Heart left ventricle (tissue), 16 donors: Measurements from ENCODE around the gene CRACR2A. TPM values are rescaled to one million over a fixed set of nuclear protein-coding genes. Genes with fewer than 3 reads are reported as not detected.

ENCODE experiments used
- ATAC-seq, 4 donors: fragments of 200-7000 bp; cut with Tn5 transposase; one replicate each; pipeline ENCODE4 v1.9.1; 2020 to 2022; ENCODE audit warnings: moderate library complexity in 4 of 4, mild to moderate bottlenecking in 3 of 4, moderate number of reproducible peaks in 1 of 4
- DNase-seq, 5 donors: peaks; one replicate each; pipeline ENCODE4 v3.0.0-alpha.2; 2020
- H3K27ac ChIP-seq, 12 donors: fragments of 200-600 bp; sonication (generic) in 4 of 12; one replicate each; pipeline versions ENCODE4 v1.5.0 to v1.8.0; 2016 to 2022; ENCODE audit warnings: mild to moderate bottlenecking in 2 of 12
- H3K27me3 ChIP-seq, 9 donors: fragments of 200-600 bp; sonication (generic) in 2 of 9; one replicate each; pipeline versions ENCODE4 v1.5.1 to v1.8.0; 2016 to 2022; ENCODE audit warnings: mild to moderate bottlenecking in 3 of 9
- H3K36me3 ChIP-seq, 9 donors: fragments of 200-600 bp; sonication (generic) in 2 of 9; one replicate each; pipeline versions ENCODE4 v1.5.0 to v1.8.0; 2018 to 2022; ENCODE audit warnings: mild to moderate bottlenecking in 2 of 9
- H3K4me1 ChIP-seq, 12 donors: fragments of 200-600 bp; sonication (generic) in 4 of 12; one replicate each; pipeline versions ENCODE4 v1.5.0 to v1.8.0; 2016 to 2022; ENCODE audit warnings: mild to moderate bottlenecking in 3 of 12
- H3K4me3 ChIP-seq, 12 donors: fragments of 200-600 bp; sonication (generic) in 4 of 12; one replicate each; pipeline versions ENCODE4 v1.5.0 to v1.8.0; 2017 to 2022; ENCODE audit warnings: mild to moderate bottlenecking in 9 of 12, moderate library complexity in 4 of 12
- H3K9me3 ChIP-seq, 12 donors: fragments of 200-600 bp; sonication (generic) in 4 of 12; one replicate each; pipeline versions ENCODE4 v1.5.0 to v1.8.0; 2016 to 2022; ENCODE audit warnings: mild to moderate bottlenecking in 1 of 12
- CTCF ChIP-seq, 12 donors: fragments of 200-600 bp; sonication (generic) in 4 of 12; IDR thresholded peaks; one replicate each; pipeline versions ENCODE4 v1.5.0 to v1.8.0; 2018 to 2022; ENCODE audit warnings: antibody characterized with exemption in 12 of 12, mild to moderate bottlenecking in 5 of 12
- POLR2A ChIP-seq, 2 donors: fragments of 450-650 bp; IDR thresholded peaks; one replicate each; pipeline ENCODE4 v1.6.1; 2017; ENCODE audit warnings: antibody characterized with exemption in 2 of 2, mild to moderate bottlenecking in 2 of 2, moderate library complexity in 2 of 2
- WGBS, 4 donors: extraction: QIAGEN DNeasy Blood & Tissue Kit in 2 of 4; methylation state at CpG; one replicate each; pipeline versions ENCODE4 v1.1.5 to v1.1.7; 2013 to 2018; 5-methylcytosine and 5-hydroxymethylcytosine counted together
- intact Hi-C, 10 donors: fragments of 100-400 bp; cut with DNase I; formaldehyde crosslinking; loops; one replicate each; pipeline versions ENCODE4 v1.11.1 to v1.14.2; 2022
- polyA plus RNA-seq, 2 donors: library from polyadenylated mRNA; stranded (reverse); fragments of 200-250 nt; gene quantifications; one replicate each; pipeline ENCODE4 v1.2.3, GENCODE V29; 2013
- total RNA-seq, 9 donors: library from RNA; depleted of rRNA in 2 of 9; stranded (reverse); fragments of >200 nt in 2 of 9; fragmentation: NEBNext Ultra II Directional in 3 of 9; extraction: Animal tissue kit (Norgen Biotek cat#: 25700) in 3 of 9; gene quantifications; one replicate each; pipeline versions ENCODE4 v1.1.0 to v1.2.4, GENCODE V29; 2016 to 2023
- donor health status: ischemic (EF 13 %, LVEDD 7.1; RV severe dilation, severe dysfunction).
- donor health status: healthy with polysubstance abuse.
- donor health status: DM: no; HTN: yes; CAD: no.
- donor health status: DM: no; HTN: no; CAD: no.
- donor health status: ischemic (EF 25% LVEDD 6.9; RV normal size, moderate dysfunction).
- donor health status: ischemic (EF 25% LVEDD 5.7; RV mildly dilated, moderate dysfunction).
- donor health status: healthy.
- donor health status: DM: yes; HTN: yes; CAD: no.
- donor health status: ischemic (EF 35%, LVEDD 5.7; RV mildly dilated, moderate dysfunction).
- donor health status: nonischemic (EF 11% LVEDD 7.7; RV severe dilation, severe dysfunction).
- donor health status: DM: yes; HTN: yes; CAD: no.
- donor health status: PGD.
- donor health status: ischemic (EF 29% LVEDD 5.4; RV normal size, mild dysfunction).
- donor health status: nonischemic (EF 23%, LVEDD 6.1; RV moderate dilation, normal function).

Gene CRACR2A
- total and polyA plus RNA-seq, 11 donors, result 1.0 to 14.1 (median 4.7) TPM

- peaks cover 0 to 21% (median 0%) of the 10 kb centered on the region in 9 donors for H3K36me3 ChIP-seq
- intact Hi-C loops, result loop anchor here in 5 of 10 donors (5.0 to 10.0 kb wide), 5 partner anchors 59 to 379 kb away; no protein-coding TSS in a partner anchor
- no peak for DNase-seq
- WGBS, 4 donors, result 66 to 76% (median 71%) methylated on average over 4 of the region's 4 CpGs
- no peak for TF ChIP-seq CTCF (IDR thresholded peaks at IDR 0.05)
- no peak for TF ChIP-seq POLR2A (IDR thresholded peaks at IDR 0.05)
- no peaks in the 10 kb centered on the region for H3K27me3 ChIP-seq
- H3K27ac ChIP-seq, result peak overlapping the region in 7 of 12 donors; percentile 18 to 85 (median 67)
- H3K4me3 ChIP-seq, result no peak overlapping the region
- H3K4me1 ChIP-seq, result peaks cover 0 to 35% (median 7%) of the 10 kb centered on the region in 12 donors
- peak; percentile 7 to 36 (median 16) for ATAC-seq
- peaks cover 0 to 6% (median 0%) of the 10 kb centered on the region in 12 donors for H3K9me3 ChIP-seq
Measured at GRCh38 chr12:3683670-3684069, 69.2 kb downstream of the CRACR2A start.

GRCh38 chr12:3681595-3682061 lies 71.3 kb downstream of the CRACR2A start:
- Histone ChIP-seq H3K4me1 (peaks cover 0 to 35% (median 7%) of the 10 kb centered on the region in 12 donors), H3K4me3 (no peak overlapping the region), H3K27ac (no peak overlapping the region), H3K9me3 (no peaks in the 10 kb centered on the region), H3K27me3 (no peaks in the 10 kb centered on the region), H3K36me3 (peaks cover 0 to 33% (median 0%) of the 10 kb centered on the region in 9 donors)
- intact Hi-C loops, result loop anchor here in 5 of 10 donors (5.0 to 10.0 kb wide), 5 partner anchors 61 to 377 kb away; no protein-coding TSS in a partner anchor
- TF ChIP-seq POLR2A (IDR thresholded peaks at IDR 0.05), result no peak
- TF ChIP-seq CTCF (IDR thresholded peaks at IDR 0.05), result no peak
- ATAC-seq, result no peak
- DNase-seq, result no peak
- WGBS, 4 donors, result 67 to 74% (median 71%) methylated on average over 6 of the region's 6 CpGs

- Histone ChIP-seq H3K36me3 (peaks cover 0 to 33% (median 0%) of the 10 kb centered on the region in 9 donors), H3K4me3 (no peak overlapping the region), H3K4me1 (peaks cover 0 to 34% (median 7%) of the 10 kb centered on the region in 12 donors), H3K27me3 (no peaks in the 10 kb centered on the region), H3K27ac (peak overlapping the region in 3 of 12 donors; percentile 7 to 65 (median 28)), H3K9me3 (no peaks in the 10 kb centered on the region)
- WGBS, 4 donors, result 61 to 72% (median 63%) methylated on average over 8 of the region's 8 CpGs
- intact Hi-C loops, result loop anchor here in 5 of 10 donors (5.0 to 10.0 kb wide), 5 partner anchors 61 to 376 kb away; no protein-coding TSS in a partner anchor
- ATAC-seq, result peak in 3 of 4 donors; percentile 28 to 37 (median 35)
- peak; percentile 49 to 83 (median 68) for DNase-seq
- TF ChIP-seq CTCF (IDR thresholded peaks at IDR 0.05), result peak in 9 of 12 donors; percentile 19 to 55 (median 30)
- no peak for TF ChIP-seq POLR2A (IDR thresholded peaks at IDR 0.05)
Measured at GRCh38 chr12:3680919-3681594, 71.9 kb downstream of the CRACR2A start.

- Histone ChIP-seq H3K4me3 (no peak overlapping the region), H3K36me3 (peaks cover 0 to 25% (median 0%) of the 10 kb centered on the region in 9 donors), H3K27ac (no peak overlapping the region), H3K27me3 (no peaks in the 10 kb centered on the region), H3K4me1 (peaks cover 0 to 27% (median 9%) of the 10 kb centered on the region in 12 donors), H3K9me3 (no peaks in the 10 kb centered on the region)
- intact Hi-C loops, result loop anchor here in 7 of 10 donors (5.0 to 10.0 kb wide), 6 partner anchors 62 to 375 kb away; no protein-coding TSS in a partner anchor
- WGBS, 4 donors, result 95 to 99% (median 96%) methylated on average over 3 of the region's 3 CpGs
- ATAC-seq (no peak), DNase-seq (no peak)
- TF ChIP-seq CTCF (IDR thresholded peaks at IDR 0.05), result no peak
- no peak for TF ChIP-seq POLR2A (IDR thresholded peaks at IDR 0.05)
Measured at GRCh38 chr12:3679831-3680230, 73.1 kb downstream of the CRACR2A start.
